ENCODE data around the gene GALNT9. TPM values are rescaled to one million over a fixed set of nuclear protein-coding genes. Genes with fewer than 3 reads are reported as not detected.

GALNT9 gene
- polyA plus RNA-seq, 3 donors: not detected

GRCh38 chr12:132336451-132337413, 7.3 kb upstream of the GALNT9 start:
- Histone ChIP-seq H3K27me3 (ENCODE audit: control insufficient read depth in 2 of 2, insufficient read depth in 2 of 2, low read length in 2 of 2) (peaks cover 0 to 6% of the 10 kb centered on the region in 2 donors), H2AFZ (ENCODE audit: insufficient read depth, low read depth, low read length, poor library complexity, severe bottlenecking) (no peak overlapping the region), H3K4me2 (replicated peaks; ENCODE audit: extremely low read depth, low read length, poor library complexity, severe bottlenecking) (no peak overlapping the region), H3K4me1 (ENCODE audit: control insufficient read depth in 1 of 2, insufficient read depth in 2 of 2, low read length in 2 of 2) (no peaks in the 10 kb centered on the region), H4K20me1 (ENCODE audit: insufficient read depth, low read length) (no peaks in the 10 kb centered on the region), H3K9ac (ENCODE audit: insufficient read depth, low read length, poor library complexity, severe bottlenecking) (no peak overlapping the region), H3K27ac (ENCODE audit: low read depth in 1 of 2, low read length in 2 of 2) (no peak overlapping the region), H3K9me3 (replicated peaks in 1 of 2; ENCODE audit: control insufficient read depth in 1 of 2, insufficient read depth in 1 of 2, low read length in 2 of 2) (peaks cover 14 to 24% of the 10 kb centered on the region in 2 donors), H3K36me3 (replicated peaks in 1 of 2; ENCODE audit: control insufficient read depth in 1 of 2, insufficient read depth in 2 of 2, low read length in 2 of 2) (no peaks in the 10 kb centered on the region), H3K4me3 (replicated peaks in 1 of 3; ENCODE audit: low read depth in 2 of 3, low read length in 3 of 3) (no peak overlapping the region), H3K79me2 (ENCODE audit: insufficient read depth, low read length) (no peaks in the 10 kb centered on the region)
- Mint-ChIP-seq H3K36me3 (no peaks in the 10 kb centered on the region), H3K4me1 (no peaks in the 10 kb centered on the region), H3K4me3 (no peak overlapping the region), H3K27ac (peak overlapping the region in 1 of 7 donors; percentile 38), H3K9me3 (peaks cover 6 to 46% (median 18%) of the 10 kb centered on the region in 7 donors), H3K27me3 (ENCODE audit: low read depth in 3 of 3) (peaks cover 8 to 22% (median 11%) of the 10 kb centered on the region in 3 donors)
- 86% methylated on average over 41 of the region's 41 CpGs for WGBS (ENCODE audit: insufficient coverage)
- no peak for TF ChIP-seq CTCF (IDR thresholded peaks at IDR 0.05)
- intact Hi-C loops (cut with micrococcal nuclease): no loop called here
- DNase-seq: no peak

GRCh38 chr12:132335179-132335756, 5.9 kb upstream of the GALNT9 start:
- 87% methylated on average over 11 of the region's 11 CpGs for WGBS (ENCODE audit: insufficient coverage)
- H3K9me3 ChIP-seq (replicated peaks in 1 of 2; ENCODE audit: control insufficient read depth in 1 of 2, insufficient read depth in 1 of 2, low read length in 2 of 2): peaks cover 23 to 24% of the 10 kb centered on the region in 2 donors
- Mint-ChIP-seq H3K4me3 (no peak overlapping the region), H3K36me3 (no peaks in the 10 kb centered on the region), H3K4me1 (no peaks in the 10 kb centered on the region), H3K27ac (peak overlapping the region in 1 of 7 donors; percentile 26), H3K9me3 (peaks cover 12 to 37% (median 23%) of the 10 kb centered on the region in 7 donors), H3K27me3 (ENCODE audit: low read depth in 3 of 3) (peaks cover 14 to 30% (median 19%) of the 10 kb centered on the region in 3 donors)
- no peak overlapping the region for H2AFZ ChIP-seq (ENCODE audit: insufficient read depth, low read depth, low read length, poor library complexity, severe bottlenecking)
- no peaks in the 10 kb centered on the region for H4K20me1 ChIP-seq (ENCODE audit: insufficient read depth, low read length)
- H3K4me3 ChIP-seq (replicated peaks in 1 of 3; ENCODE audit: low read depth in 2 of 3, low read length in 3 of 3): no peak overlapping the region
- H3K27ac ChIP-seq (ENCODE audit: low read depth in 1 of 2, low read length in 2 of 2): no peak overlapping the region
- intact Hi-C loops (cut with micrococcal nuclease): no loop called here
- H3K27me3 ChIP-seq (ENCODE audit: control insufficient read depth in 2 of 2, insufficient read depth in 2 of 2, low read length in 2 of 2): peaks cover 4 to 20% of the 10 kb centered on the region in 2 donors
- H3K9ac ChIP-seq (ENCODE audit: insufficient read depth, low read length, poor library complexity, severe bottlenecking): no peak overlapping the region
- no peak for TF ChIP-seq CTCF (IDR thresholded peaks at IDR 0.05)
- H3K4me1 ChIP-seq (ENCODE audit: control insufficient read depth in 1 of 2, insufficient read depth in 2 of 2, low read length in 2 of 2): no peaks in the 10 kb centered on the region
- no peaks in the 10 kb centered on the region for H3K79me2 ChIP-seq (ENCODE audit: insufficient read depth, low read length)
- no peak for DNase-seq
- no peaks in the 10 kb centered on the region for H3K36me3 ChIP-seq (replicated peaks in 1 of 2; ENCODE audit: control insufficient read depth in 1 of 2, insufficient read depth in 2 of 2, low read length in 2 of 2)
- no peak overlapping the region for H3K4me2 ChIP-seq (replicated peaks; ENCODE audit: extremely low read depth, low read length, poor library complexity, severe bottlenecking)
